ENCODE data around the gene GLB1L2.

GRCh38 chr11:134374171-134374570 is 42.4 kb downstream of the GLB1L2 start:
- TF ChIP-seq CTCF (IDR thresholded peaks at IDR 0.05; ENCODE audit: low read length) (no peak), EZH2 (IDR thresholded peaks at IDR 0.05; ENCODE audit: borderline replicate concordance, low read length) (no peak)
